GM19351 (cell line): ENCODE measurements around the gene XRN1.
"Not testable (repeated sequence)": the region's sequence is repeated elsewhere in the genome, so short reads cannot be mapped to it uniquely, and the experiment has no call there.

Experiments used
- ATAC-seq: cut with Tn5 transposase; IDR thresholded peaks from one replicate; pipeline ENCODE4 v1.9.1; 2021; ENCODE audit warnings: mild to moderate bottlenecking, moderate library complexity; ENCODE audit not compliant: unreplicated experiment

XRN1 gene

DNA sequence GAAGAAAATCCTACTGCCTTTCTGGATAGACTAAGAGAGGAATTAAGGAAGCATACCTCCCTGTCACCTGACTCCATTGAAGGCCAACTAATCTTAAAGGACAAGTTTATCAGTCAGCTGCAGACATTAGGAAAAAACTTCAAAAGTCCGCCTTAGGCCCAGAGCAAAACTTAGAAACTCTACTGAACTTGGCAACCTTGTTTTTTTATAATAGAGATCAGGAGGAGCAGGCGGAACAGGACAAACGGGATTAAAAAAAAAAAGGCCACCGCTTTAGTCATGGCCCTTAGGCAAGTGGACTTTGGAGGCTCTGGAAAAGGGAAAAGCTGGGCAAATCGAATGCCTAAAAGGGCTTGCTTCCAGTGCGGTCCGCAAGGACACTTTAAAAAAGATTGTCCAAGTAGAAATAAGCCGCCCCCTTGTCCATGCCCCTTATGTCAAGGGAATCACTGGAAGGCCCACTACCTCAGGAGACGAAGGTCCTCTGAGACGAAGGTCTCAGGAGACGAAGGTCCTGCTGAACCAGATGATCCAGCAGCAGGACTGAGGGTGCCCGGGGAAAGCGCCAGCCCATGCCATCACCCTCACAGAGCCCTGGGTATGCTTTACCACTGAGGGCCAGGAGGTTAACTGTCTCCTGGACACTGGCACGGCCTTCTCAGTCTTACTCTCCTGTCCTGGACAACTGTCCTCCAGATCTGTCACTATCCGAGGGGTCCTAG, 8.2 kb downstream of the XRN1 start:
- not testable (repeated sequence) for ATAC-seq

- not testable (repeated sequence) for ATAC-seq
Measured at GRCh38 chr3:142438096-142438495, 9.7 kb downstream of the XRN1 start.

DNA sequence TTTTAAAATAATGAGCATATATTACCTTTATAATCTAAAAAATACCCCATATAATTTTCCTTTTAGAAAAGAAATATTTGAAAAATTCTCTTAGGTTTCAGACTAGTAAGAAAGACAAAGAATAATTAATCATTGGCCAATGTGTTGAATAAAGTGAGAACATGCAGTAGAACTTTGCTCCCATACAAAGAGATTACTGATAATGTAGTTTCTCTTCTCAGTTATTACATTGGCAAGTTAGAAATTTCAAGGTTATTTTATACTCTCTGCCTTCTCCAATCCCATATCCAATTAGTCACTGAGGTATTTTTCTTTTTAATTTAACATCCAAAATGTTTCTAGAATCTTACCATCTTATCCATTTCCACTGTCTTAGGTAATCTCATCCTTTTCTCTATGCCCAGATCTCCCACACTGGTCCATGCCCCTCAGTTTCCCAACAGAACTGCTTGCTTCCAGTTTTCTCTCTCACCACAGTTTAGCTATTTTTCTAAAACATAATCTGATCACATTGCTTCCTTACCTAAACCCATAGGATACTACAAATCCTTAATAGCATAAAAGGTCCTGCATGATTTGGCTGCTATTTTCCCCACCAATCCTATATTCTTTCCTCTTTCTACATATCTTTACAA, 10.8 kb downstream of the XRN1 start:
- no peak for ATAC-seq

- ATAC-seq: no peak
Measured at GRCh38 chr3:142434503-142434902, 13.3 kb downstream of the XRN1 start.

- no peak for ATAC-seq
Measured at GRCh38 chr3:142433110-142433509, 14.7 kb downstream of the XRN1 start.

GRCh38 chr3:142429582-142429981, 18.3 kb downstream of the XRN1 start:
- no peak for ATAC-seq

DNA sequence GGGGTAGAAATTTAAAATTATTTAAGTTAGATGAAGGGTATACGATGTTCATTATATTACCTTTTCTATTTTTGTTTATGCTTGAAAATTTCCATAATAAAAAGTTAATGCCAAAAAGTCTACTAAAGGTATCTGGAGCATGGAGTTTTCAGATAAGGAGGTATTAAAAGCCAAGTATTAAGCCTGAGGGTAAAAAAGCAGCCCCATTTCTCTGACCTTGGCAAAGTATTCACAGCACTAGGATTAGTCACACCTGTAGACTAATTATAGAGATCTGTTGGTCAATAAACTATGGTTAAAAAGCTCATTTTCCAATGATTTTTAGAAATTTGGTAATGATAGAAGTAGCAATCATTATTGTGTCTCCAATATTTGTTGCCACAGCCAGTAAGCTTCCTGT, 23.1 kb downstream of the XRN1 start:
- no peak for ATAC-seq

DNA sequence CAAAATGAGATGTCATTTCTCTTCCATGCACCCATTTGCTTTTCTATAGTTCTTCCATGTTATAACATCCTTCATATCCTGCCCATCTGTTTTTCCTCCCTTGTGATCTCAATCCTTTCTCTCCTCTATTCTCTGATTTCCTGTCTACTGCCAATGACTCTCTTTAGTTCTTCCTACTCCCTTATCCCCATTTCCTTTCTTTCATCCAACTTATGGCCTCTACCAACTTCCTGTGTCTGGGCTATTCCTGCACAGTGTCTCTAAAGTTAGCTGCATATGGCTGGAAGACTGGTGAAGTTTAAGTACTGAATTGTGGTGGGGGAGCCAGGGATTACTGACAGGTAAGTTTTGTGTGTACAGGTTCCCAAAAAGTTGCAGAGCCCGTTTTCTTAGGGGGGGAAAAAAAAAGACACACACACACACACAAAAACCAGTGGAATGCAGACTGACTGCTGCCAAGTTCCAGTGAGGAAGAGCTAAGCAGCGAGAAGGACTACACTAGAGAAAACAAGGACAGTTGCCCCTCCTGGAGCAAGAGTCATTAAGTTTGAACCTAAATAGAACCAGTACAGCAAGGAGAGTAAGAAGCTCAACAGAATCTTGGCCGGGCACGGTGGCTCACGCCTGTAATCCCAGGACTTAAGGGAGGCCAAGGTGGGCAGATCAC, 28.8 kb downstream of the XRN1 start:
- ATAC-seq: no peak

DNA sequence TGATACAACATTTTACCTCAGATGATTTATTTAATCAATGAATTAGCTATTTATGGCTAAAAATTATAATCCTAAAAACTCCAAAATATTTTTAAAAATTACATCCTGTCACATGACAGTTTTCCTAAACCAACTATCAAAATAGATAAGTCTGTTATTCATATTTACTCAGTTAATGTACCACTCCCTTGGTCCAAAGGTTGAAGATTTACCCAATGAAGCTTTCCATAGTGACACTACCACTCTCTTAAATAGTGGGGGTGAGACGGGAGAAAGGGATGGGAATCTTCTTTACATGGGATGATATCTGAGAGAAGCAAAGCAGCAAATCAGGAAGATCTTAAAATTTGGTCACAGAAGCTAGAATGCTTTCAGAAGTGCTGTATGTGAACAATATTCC, 30.5 kb downstream of the XRN1 start:
- no peak for ATAC-seq

DNA sequence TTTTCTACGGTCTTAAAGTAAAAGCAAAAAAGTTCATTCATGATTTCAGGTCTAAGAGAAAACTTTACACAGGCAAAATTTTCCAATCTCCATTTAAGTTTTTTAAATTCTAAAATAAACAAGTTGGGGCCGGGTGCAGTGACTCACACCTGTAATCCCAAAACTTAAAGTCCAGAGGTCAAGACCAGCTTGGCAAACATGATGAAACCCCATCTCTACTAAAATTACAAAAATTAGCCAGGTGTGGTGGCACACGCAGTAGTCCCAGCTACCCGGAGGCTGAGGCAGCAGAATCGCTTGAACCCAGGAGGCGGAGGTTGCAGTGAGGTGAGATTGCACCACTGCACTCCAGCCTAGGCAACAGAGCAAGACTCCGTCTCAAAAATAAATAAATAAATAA, 47.3 kb downstream of the XRN1 start:
- not testable (repeated sequence) for ATAC-seq

DNA sequence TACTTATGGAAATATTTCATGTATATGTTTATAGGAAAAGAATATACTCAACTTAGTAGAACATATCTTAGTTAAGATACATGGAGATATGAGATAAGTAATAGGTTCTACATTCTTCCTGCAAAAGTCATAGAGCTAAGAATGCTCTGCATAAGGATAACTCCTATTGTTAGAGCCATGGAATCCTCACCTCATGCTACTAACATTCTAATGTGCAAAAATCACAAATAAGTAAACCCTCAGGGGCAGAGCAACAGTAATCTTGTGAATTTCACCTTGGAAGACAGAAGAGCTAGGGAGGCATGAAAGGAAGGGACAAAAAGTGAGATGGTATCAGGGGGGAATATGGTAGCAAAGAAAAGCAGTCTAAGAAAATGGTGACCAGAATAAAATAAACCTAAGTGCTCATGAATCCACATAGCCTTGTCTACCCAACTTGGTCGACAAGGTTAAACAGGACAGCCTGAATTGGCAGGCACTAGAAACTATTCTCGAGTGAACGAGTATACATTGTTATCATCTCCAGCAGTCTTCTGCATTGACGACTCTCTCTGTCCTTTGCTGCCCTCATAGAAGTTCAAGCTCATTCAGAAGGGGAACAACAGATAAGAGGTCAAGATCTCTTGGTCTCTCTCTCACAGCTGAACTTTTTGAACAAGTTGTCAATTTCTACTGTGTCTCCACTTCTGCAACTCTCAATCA, 52.8 kb downstream of the XRN1 start:
- ATAC-seq: no peak

DNA sequence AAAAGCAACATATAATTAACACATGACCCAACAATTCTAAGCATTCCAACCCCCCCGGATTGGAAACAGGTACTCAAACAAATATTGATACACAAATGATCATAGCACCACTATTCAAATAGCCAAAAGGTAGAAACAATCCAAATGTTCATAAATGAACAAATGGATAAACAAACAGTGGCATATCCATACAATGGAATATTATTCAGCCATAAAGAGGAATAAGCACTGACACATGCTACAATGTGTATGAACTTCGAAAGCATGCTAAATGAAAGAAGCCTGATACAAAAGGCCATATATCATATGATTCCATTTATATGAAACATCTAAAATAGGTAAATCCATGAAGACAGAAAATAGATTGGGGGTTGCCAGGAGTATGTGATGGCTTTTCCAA, 62.8 kb downstream of the XRN1 start:
- no peak for ATAC-seq

DNA sequence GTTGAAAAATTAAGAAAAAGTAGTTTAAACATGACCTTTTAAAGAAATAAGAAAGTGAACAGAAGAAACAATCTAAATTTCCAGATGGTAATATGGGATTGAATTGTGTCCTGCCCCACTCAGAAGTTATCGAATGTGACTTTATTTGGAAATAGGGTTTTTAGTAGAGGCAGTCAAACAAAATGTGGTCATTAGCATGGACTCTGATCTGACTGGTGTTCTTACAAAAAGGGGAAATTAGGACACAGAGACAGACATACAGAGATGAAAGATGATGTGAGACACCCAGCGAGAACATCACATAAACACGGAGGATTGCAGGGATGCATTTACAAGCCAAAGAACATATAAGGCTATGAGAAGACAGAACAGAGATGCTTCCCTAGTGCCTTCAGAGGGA, 73.2 kb downstream of the XRN1 start:
- no peak for ATAC-seq

DNA sequence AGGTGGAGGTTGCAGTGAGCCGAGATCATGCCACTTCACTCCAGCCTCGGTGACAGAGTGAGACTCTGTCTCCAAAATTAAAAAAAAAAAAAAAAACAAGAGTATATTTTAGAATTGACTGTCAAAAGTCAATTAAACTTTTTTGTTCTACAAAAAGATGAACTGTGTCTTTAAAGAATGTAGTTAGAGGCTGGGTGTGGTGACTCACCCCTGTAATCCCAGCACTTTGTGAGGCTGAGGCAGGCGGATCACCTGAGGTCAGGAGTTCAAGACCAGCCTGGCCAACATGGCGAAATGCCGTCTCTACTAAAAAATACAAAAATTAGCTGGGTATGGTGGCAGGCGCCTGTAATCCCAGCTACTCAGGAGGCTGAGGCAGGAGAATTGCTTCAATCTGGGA, 78.3 kb downstream of the XRN1 start:
- ATAC-seq: not testable (repeated sequence)

GRCh38 chr3:142366434-142366833, 81.4 kb downstream of the XRN1 start:
- ATAC-seq: no peak

DNA sequence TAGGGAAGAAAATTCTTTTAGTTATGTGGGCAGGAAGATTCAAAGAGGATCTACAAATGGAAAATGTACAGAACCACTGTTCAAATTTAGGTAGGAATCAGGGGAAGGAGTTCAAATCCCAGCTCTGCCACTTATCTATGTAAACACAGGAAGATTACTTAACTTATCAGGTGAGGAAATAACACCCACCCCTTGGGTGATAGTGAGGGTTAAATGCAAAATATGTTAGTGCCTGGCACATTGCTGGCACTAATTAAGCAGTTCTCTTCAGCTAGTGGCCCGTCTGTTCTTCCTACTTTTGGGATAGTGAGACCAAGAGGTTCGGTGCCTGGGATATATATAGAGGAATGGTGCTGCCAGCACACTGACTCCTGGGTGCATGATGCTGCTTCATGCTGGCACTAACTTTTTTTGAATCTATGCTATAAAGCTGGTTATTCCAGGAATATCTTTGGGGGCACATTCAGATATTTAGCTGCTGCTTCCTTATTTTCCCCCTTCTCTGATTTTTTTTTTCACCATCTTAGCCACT, 83.8 kb downstream of the XRN1 start:
- ATAC-seq: no peak

- ATAC-seq: not testable (repeated sequence)
Measured at GRCh38 chr3:142363433-142363832, 84.4 kb downstream of the XRN1 start.

GRCh38 chr3:142359367-142359766, 88.5 kb downstream of the XRN1 start:
- ATAC-seq: no peak

DNA sequence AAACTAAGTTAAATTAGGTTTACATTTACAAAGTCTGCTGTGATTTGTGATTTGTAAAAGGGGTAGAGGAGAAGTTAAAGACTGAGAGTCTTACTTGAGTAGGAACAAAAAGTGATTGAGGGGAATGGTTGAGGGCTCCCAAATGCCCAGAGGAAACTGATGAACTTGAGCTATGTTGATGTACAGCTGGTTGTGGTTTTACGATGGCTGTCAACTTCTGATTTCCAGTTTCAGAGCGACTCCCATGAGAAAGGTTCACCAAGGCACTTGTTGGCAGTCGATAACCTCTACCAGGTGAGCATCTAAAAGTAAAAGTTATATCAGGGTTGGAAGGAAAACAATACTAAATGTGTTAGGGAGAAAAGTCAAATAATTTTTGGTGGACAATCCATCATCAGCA, 91.0 kb downstream of the XRN1 start:
- no peak for ATAC-seq

- no peak for ATAC-seq
Measured at GRCh38 chr3:142355692-142356091, 92.1 kb downstream of the XRN1 start.

DNA sequence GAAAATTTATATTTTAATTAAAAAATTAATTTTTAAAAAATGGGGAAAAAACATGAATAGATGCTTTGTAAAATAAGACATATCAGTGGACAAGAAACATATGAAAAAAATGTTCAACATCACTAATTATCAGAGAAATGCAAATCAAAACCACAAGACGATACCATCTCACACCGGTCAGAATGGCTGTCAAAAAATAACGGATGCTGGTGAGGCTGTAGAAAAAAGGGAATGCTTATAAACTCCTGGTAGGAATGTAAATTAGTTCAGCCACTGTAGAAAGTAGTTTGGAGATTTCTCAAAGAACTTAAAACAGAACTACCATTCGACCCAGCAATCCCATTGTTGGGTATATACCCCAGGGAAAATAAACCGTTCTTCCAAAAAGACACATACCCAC, 93.8 kb downstream of the XRN1 start:
- ATAC-seq: no peak
